Measurements from ENCODE around the gene LVRN. TPM values are rescaled to one million over a fixed set of nuclear protein-coding genes. Genes with fewer than 3 reads are reported as not detected.

LVRN gene
- total and polyA plus RNA-seq, 2 of the 4 experiments (the other 2 are of a cell fraction), result 0.10 to 0.18 TPM

- Histone ChIP-seq H3K4me2 (ENCODE audit: low read depth, low read length) (no peak overlapping the region), H2BK15ac (ENCODE audit: low read depth, low read length) (no peak overlapping the region), H3K14ac (replicated peaks; ENCODE audit: low read depth, low read length) (no peak overlapping the region), H2AK5ac (ENCODE audit: low read depth, low read length) (no peak overlapping the region), H3K4me1 (ENCODE audit: control insufficient read depth, insufficient read depth, low read length) (peaks cover 1% of the 10 kb centered on the region; the same call in 1 of the 2 replicates), H3K9me3 (ENCODE audit: control insufficient read depth, insufficient read depth, low read length) (no peaks in the 10 kb centered on the region), H3K27ac (ENCODE audit: insufficient read depth, low read length) (no peak overlapping the region), H4K20me1 (ENCODE audit: insufficient read depth, low read length) (no peaks in the 10 kb centered on the region), H3K4ac (ENCODE audit: low read depth, low read length) (no peak overlapping the region), H3K56ac (ENCODE audit: extremely low read depth, insufficient read depth, low read length) (no peak overlapping the region), H2AK9ac (replicated peaks; ENCODE audit: low read depth, low read length, poor library complexity) (no peak overlapping the region), H4K91ac (ENCODE audit: insufficient read depth, low read depth, low read length) (no peak overlapping the region), H4K5ac (ENCODE audit: low read depth, low read length) (no peak overlapping the region), H2BK120ac (ENCODE audit: low read depth, low read length) (no peak overlapping the region), H4K8ac (ENCODE audit: low read depth in 2 of 2, low read length in 2 of 2) (no peak overlapping the region), H3K27me3 (ENCODE audit: control insufficient read depth, insufficient read depth, low read length) (no peaks in the 10 kb centered on the region), H3K36me3 (ENCODE audit: control insufficient read depth, insufficient read depth, low read length) (no peaks in the 10 kb centered on the region), H2AFZ (replicated peaks; ENCODE audit: low read length, poor library complexity) (no peak overlapping the region), H2BK5ac (ENCODE audit: low read depth, low read length, poor library complexity, severe bottlenecking) (no peak overlapping the region), H3K4me3 (ENCODE audit: insufficient read depth, low read depth, low read length) (no peak overlapping the region), H2BK20ac (ENCODE audit: low read depth, low read length) (no peak overlapping the region), H3K9ac (ENCODE audit: low read depth, low read length) (no peak overlapping the region), H3K18ac (ENCODE audit: low read depth, low read length) (no peak overlapping the region), H3K79me1 (ENCODE audit: low read depth in 1 of 2, low read length in 2 of 2) (no peaks in the 10 kb centered on the region), H3K23ac (ENCODE audit: low read depth, low read length) (no peak overlapping the region), H3K9me1 (ENCODE audit: insufficient read depth, low read length) (peaks cover 3% of the 10 kb centered on the region; the same call in 1 of the 2 replicates)
- no TSS peak for BruUV-seq (replicated peaks)
- DNase-seq, result peak; percentile 30
- ATAC-seq (ENCODE audit: low read depth), result no peak
- dilution Hi-C loops (cut with HindIII; ENCODE audit: low sequenced_read_pairs, unreplicated experiment) (no loop called here), in situ Hi-C loops (cut with MboI; ENCODE audit: low sequenced_read_pairs) (no loop called here), intact Hi-C loops (cut with micrococcal nuclease) (no loop called here)
- no CpG with 5 or more reads among the region's 6 CpGs for WGBS, 2 experiments (ENCODE audit: extremely low coverage in 2 of 2, insufficient read length in 1 of 2)
- POLR2A ChIA-PET (ENCODE audit: unreplicated experiment), result no interaction called here
- peak; percentile 25; the same call in 1 of the 2 replicates for TF ChIP-seq BHLHE40 (IDR thresholded peaks at IDR 0.05; ENCODE audit: low read depth, low read length)
- TF ChIP-seq, protein P1, sequence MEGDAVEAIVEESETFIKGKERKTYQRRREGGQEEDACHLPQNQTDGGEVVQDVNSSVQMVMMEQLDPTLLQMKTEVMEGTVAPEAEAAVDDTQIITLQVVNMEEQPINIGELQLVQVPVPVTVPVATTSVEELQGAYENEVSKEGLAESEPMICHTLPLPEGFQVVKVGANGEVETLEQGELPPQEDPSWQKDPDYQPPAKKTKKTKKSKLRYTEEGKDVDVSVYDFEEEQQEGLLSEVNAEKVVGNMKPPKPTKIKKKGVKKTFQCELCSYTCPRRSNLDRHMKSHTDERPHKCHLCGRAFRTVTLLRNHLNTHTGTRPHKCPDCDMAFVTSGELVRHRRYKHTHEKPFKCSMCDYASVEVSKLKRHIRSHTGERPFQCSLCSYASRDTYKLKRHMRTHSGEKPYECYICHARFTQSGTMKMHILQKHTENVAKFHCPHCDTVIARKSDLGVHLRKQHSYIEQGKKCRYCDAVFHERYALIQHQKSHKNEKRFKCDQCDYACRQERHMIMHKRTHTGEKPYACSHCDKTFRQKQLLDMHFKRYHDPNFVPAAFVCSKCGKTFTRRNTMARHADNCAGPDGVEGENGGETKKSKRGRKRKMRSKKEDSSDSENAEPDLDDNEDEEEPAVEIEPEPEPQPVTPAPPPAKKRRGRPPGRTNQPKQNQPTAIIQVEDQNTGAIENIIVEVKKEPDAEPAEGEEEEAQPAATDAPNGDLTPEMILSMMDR (conservative IDR thresholded peaks at IDR 0.05; ENCODE audit: low read depth, low read length), result no peak
- CTCF ChIA-PET, result no interaction called here
These were observed 51.0 kb downstream of the LVRN start for GRCh38 chr5:116013207-116013785.
